ENCODE measurements around the gene SUSD3. TPM values are rescaled to one million over a fixed set of nuclear protein-coding genes. Genes with fewer than 3 reads are reported as not detected.

Gene SUSD3
- total and polyA plus RNA-seq, 8 donors = 1.7 to 4.5 (median 2.6) TPM; not detected in 2

- intact Hi-C loops (cut with DNase I; ENCODE audit: low total_unique reads) = no loop called here
- H3K27ac ChIP-seq = no peak overlapping the region
- WGBS, 5 donors = 83 to 87% (median 83%) methylated on average over 9 of the region's 9 CpGs
- TF ChIP-seq POLR2A (IDR thresholded peaks at IDR 0.05) = no peak
- TF ChIP-seq CTCF (IDR thresholded peaks at IDR 0.05) = no peak
- TF ChIP-seq EP300 (IDR thresholded peaks at IDR 0.05) = no peak
- TF ChIP-seq POLR2AphosphoS5 (IDR thresholded peaks at IDR 0.05) = no peak
- peaks cover 0 to 33% (median 3%) of the 10 kb centered on the region in 4 donors for H3K36me3 ChIP-seq
- peaks cover 0 to 5% (median 0%) of the 10 kb centered on the region in 3 donors for H3K27me3 ChIP-seq
- H3K9me3 ChIP-seq = no peaks in the 10 kb centered on the region
- peaks cover 0 to 25% (median 0%) of the 10 kb centered on the region in 4 donors for H3K4me1 ChIP-seq
- no peak for DNase-seq
- no peak overlapping the region for H3K4me3 ChIP-seq
Measured at GRCh38 chr9:93030642-93031628, 27.6 kb upstream of the SUSD3 start.

- no peak for TF ChIP-seq EP300 (IDR thresholded peaks at IDR 0.05)
- no peak for TF ChIP-seq POLR2AphosphoS5 (IDR thresholded peaks at IDR 0.05)
- TF ChIP-seq CTCF (IDR thresholded peaks at IDR 0.05) = no peak
- TF ChIP-seq POLR2A (IDR thresholded peaks at IDR 0.05) = no peak
- H3K27me3 ChIP-seq = peaks cover 0 to 5% (median 0%) of the 10 kb centered on the region in 3 donors
- peaks cover 0 to 28% (median 3%) of the 10 kb centered on the region in 4 donors for H3K36me3 ChIP-seq
- DNase-seq = peak in 1 of 2 donors; percentile 56
- WGBS, 5 donors = 63 to 75% (median 66%) methylated on average over 10 of the region's 10 CpGs
- no peak overlapping the region for H3K4me3 ChIP-seq
- peaks cover 0 to 29% (median 0%) of the 10 kb centered on the region in 4 donors for H3K4me1 ChIP-seq
- intact Hi-C loops (cut with DNase I; ENCODE audit: low total_unique reads) = no loop called here
- H3K9me3 ChIP-seq = no peaks in the 10 kb centered on the region
- H3K27ac ChIP-seq = no peak overlapping the region
Measured at GRCh38 chr9:93031629-93032430, 26.7 kb upstream of the SUSD3 start.

- Histone ChIP-seq H3K27me3 (peaks cover 0 to 5% (median 0%) of the 10 kb centered on the region in 3 donors), H3K4me1 (peaks cover 0 to 36% (median 0%) of the 10 kb centered on the region in 4 donors), H3K9me3 (no peaks in the 10 kb centered on the region), H3K36me3 (peaks cover 0 to 28% (median 3%) of the 10 kb centered on the region in 4 donors), H3K27ac (no peak overlapping the region), H3K4me3 (no peak overlapping the region)
- TF ChIP-seq POLR2A (IDR thresholded peaks at IDR 0.05) (no peak), POLR2AphosphoS5 (IDR thresholded peaks at IDR 0.05) (no peak), EP300 (IDR thresholded peaks at IDR 0.05) (no peak), CTCF (IDR thresholded peaks at IDR 0.05) (no peak)
- WGBS, 5 donors = 77 to 85% (median 83%) methylated on average over 10 to 12 of the region's 12 CpGs
- no peak for DNase-seq
- intact Hi-C loops (cut with DNase I; ENCODE audit: low total_unique reads) = no loop called here
Measured at GRCh38 chr9:93032545-93032944, 26.0 kb upstream of the SUSD3 start.

DNA sequence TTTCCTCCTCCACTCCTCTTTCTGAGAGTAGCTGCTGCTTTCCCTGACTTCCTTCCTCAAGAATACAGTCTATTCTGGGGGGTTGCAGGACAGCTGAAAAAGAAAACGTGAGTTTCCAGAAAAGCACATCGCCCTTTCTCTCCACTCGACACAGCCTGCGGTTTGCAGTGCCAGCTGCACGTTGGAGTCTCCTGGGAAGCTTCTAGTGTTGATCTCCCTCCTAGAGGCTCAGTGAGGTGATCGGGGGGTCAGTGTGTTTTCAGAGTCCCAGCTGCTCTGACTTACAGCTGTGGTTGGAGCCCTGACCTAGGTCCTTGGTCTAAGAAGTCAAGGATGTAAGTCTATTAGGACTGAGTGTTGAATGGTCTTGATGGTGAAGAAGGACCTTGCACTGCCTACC, 25.0 kb upstream of the SUSD3 start:
- WGBS, 5 donors = 47 to 67% (median 62%) methylated on average over 6 of the region's 6 CpGs
- no peak overlapping the region for H3K4me3 ChIP-seq
- H3K4me1 ChIP-seq = peaks cover 0 to 46% (median 2%) of the 10 kb centered on the region in 4 donors
- peaks cover 0 to 28% (median 3%) of the 10 kb centered on the region in 4 donors for H3K36me3 ChIP-seq
- H3K27ac ChIP-seq = no peak overlapping the region
- peaks cover 0 to 5% (median 0%) of the 10 kb centered on the region in 3 donors for H3K27me3 ChIP-seq
- intact Hi-C loops (cut with DNase I; ENCODE audit: low total_unique reads) = no loop called here
- TF ChIP-seq EP300 (IDR thresholded peaks at IDR 0.05) (no peak), POLR2A (IDR thresholded peaks at IDR 0.05) (no peak), CTCF (IDR thresholded peaks at IDR 0.05) (no peak), POLR2AphosphoS5 (IDR thresholded peaks at IDR 0.05) (no peak)
- no peaks in the 10 kb centered on the region for H3K9me3 ChIP-seq
- peak in 1 of 2 donors; percentile 48 for DNase-seq
